Measurements from ENCODE around the gene ZNF740. TPM values are rescaled to one million over a fixed set of nuclear protein-coding genes. Genes with fewer than 3 reads are reported as not detected.
A peak's percentile ranks its signal among the peaks of the same experiment; 100 is the strongest.

ZNF740 gene
- polyA plus RNA-seq, 1 donor (not counting 4 experiments of a cell fraction or from before 2014, with no cell fraction given), result 11.8 TPM

GRCh38 chr12:53221203-53222080 lies 40.9 kb downstream of the ZNF740 start:
- Histone ChIP-seq H3K9ac (ENCODE audit: control insufficient read depth, extremely low read depth, insufficient read depth, low read length) (peak overlapping the region; percentile 91), H3K27ac (ENCODE audit: control insufficient read depth, insufficient read depth, low read length) (peak overlapping the region; percentile 94), H3K36me3 (ENCODE audit: control insufficient read depth in 2 of 2, extremely low read depth in 1 of 2, insufficient read depth in 2 of 2, low read length in 2 of 2) (peaks cover 0 to 4% of the 10 kb centered on the region in 2 experiments), H3K4me2 (ENCODE audit: control insufficient read depth, extremely low read depth, insufficient read depth, low read depth, low read length) (peak overlapping the region; percentile 99), H3K79me2 (ENCODE audit: control insufficient read depth, insufficient read depth, low read length) (peaks cover 24% of the 10 kb centered on the region), H3K9me3 (ENCODE audit: control insufficient read depth, low read depth, low read length) (no peaks in the 10 kb centered on the region), H4K20me1 (ENCODE audit: control insufficient read depth, extremely low read depth, insufficient read depth, low read length) (peaks cover 4% of the 10 kb centered on the region), H3K27me3 (ENCODE audit: control insufficient read depth, extremely low read depth, insufficient read depth, low read length) (no peaks in the 10 kb centered on the region), H2AFZ (ENCODE audit: control insufficient read depth, low read length) (peak overlapping the region; percentile 82), H3K9me1 (ENCODE audit: control insufficient read depth, extremely low read depth, insufficient read depth, low read length) (no peaks in the 10 kb centered on the region), H3K4me1 (ENCODE audit: control insufficient read depth, extremely low read depth, insufficient read depth, low read length) (peaks cover 80% of the 10 kb centered on the region), H3K4me3 (ENCODE audit: control insufficient read depth in 2 of 3, extremely low read depth in 1 of 3, insufficient read depth in 2 of 3, low read depth in 1 of 3, low read length in 3 of 3) (peak overlapping the region; percentile 56 to 79 (median 67))
- FAIRE-seq, result no peak
- no peak for DNase-seq (ENCODE audit: low read depth, low spot score)
- dilution Hi-C loops (cut with MboI; ENCODE audit: extremely low pct_ligation_motif_present, low sequenced_read_pairs), result no loop called here
- TF ChIP-seq EZH2 (IDR thresholded peaks at IDR 0.05; ENCODE audit: low read length) (no peak), CTCF (optimal IDR thresholded peaks at IDR 0.05 in 1 of 3, IDR thresholded peaks at IDR 0.05 in 1 of 3, conservative IDR thresholded peaks at IDR 0.05 in 1 of 3; ENCODE audit: extremely low read depth in 1 of 3, insufficient read depth in 2 of 3, low read length in 3 of 3) (peak in 1 of 3 experiments; percentile 11)

GRCh38 chr12:53222170-53222721 lies 41.7 kb downstream of the ZNF740 start:
- Histone ChIP-seq H3K9ac (ENCODE audit: control insufficient read depth, extremely low read depth, insufficient read depth, low read length) (peak overlapping the region; percentile 37), H3K9me1 (ENCODE audit: control insufficient read depth, extremely low read depth, insufficient read depth, low read length) (no peaks in the 10 kb centered on the region), H3K79me2 (ENCODE audit: control insufficient read depth, insufficient read depth, low read length) (peaks cover 22% of the 10 kb centered on the region), H3K27ac (ENCODE audit: control insufficient read depth, insufficient read depth, low read length) (peak overlapping the region; percentile 20), H3K27me3 (ENCODE audit: control insufficient read depth, extremely low read depth, insufficient read depth, low read length) (no peaks in the 10 kb centered on the region), H3K4me1 (ENCODE audit: control insufficient read depth, extremely low read depth, insufficient read depth, low read length) (peaks cover 72% of the 10 kb centered on the region), H3K36me3 (ENCODE audit: control insufficient read depth in 2 of 2, extremely low read depth in 1 of 2, insufficient read depth in 2 of 2, low read length in 2 of 2) (peaks cover 2 to 6% of the 10 kb centered on the region in 2 experiments), H3K4me3 (ENCODE audit: control insufficient read depth in 2 of 3, extremely low read depth in 1 of 3, insufficient read depth in 2 of 3, low read depth in 1 of 3, low read length in 3 of 3) (peak overlapping the region in 2 of 3 experiments; percentile 33 to 44), H2AFZ (ENCODE audit: control insufficient read depth, low read length) (no peak overlapping the region), H3K4me2 (ENCODE audit: control insufficient read depth, extremely low read depth, insufficient read depth, low read depth, low read length) (peak overlapping the region; percentile 99), H3K9me3 (ENCODE audit: control insufficient read depth, low read depth, low read length) (no peaks in the 10 kb centered on the region), H4K20me1 (ENCODE audit: control insufficient read depth, extremely low read depth, insufficient read depth, low read length) (peaks cover 4% of the 10 kb centered on the region)
- dilution Hi-C loops (cut with MboI; ENCODE audit: extremely low pct_ligation_motif_present, low sequenced_read_pairs), result no loop called here
- no peak for DNase-seq (ENCODE audit: low read depth, low spot score)
- FAIRE-seq, result no peak
- TF ChIP-seq EZH2 (IDR thresholded peaks at IDR 0.05; ENCODE audit: low read length), result no peak
- no peak for TF ChIP-seq CTCF (optimal IDR thresholded peaks at IDR 0.05 in 1 of 3, IDR thresholded peaks at IDR 0.05 in 1 of 3, conservative IDR thresholded peaks at IDR 0.05 in 1 of 3; ENCODE audit: extremely low read depth in 1 of 3, insufficient read depth in 2 of 3, low read length in 3 of 3)
